GM19395 (cell line): ENCODE results near the gene THBS2.

Experiments
- ATAC-seq: cut with Tn5 transposase; IDR thresholded peaks from one replicate; pipeline ENCODE4 v1.9.1; 2021; ENCODE audit warnings: mild to moderate bottlenecking, moderate library complexity; ENCODE audit not compliant: unreplicated experiment

Gene THBS2

GRCh38 chr6:169168706-169169105 lies 84.9 kb downstream of the THBS2 start:
- no peak for ATAC-seq

GRCh38 chr6:169168302-169168630 lies 85.4 kb downstream of the THBS2 start:
- no peak for ATAC-seq

- ATAC-seq: no peak
Observed at GRCh38 chr6:169167581-169168301, 85.9 kb downstream of the THBS2 start.

GRCh38 chr6:169166896-169167580 lies 86.6 kb downstream of the THBS2 start:
- no peak for ATAC-seq
